Neuronal stem cell (in vitro differentiated cells): ENCODE data around the gene NOL7.

ENCODE experiments used
- DNase-seq: peaks from one replicate; pipeline ENCODE4 v3.0.0-alpha.2; 2013; ENCODE audit warnings: low spot score
- H2AFZ ChIP-seq: one replicate; pipeline ENCODE4 v1.6.1; 2013; ENCODE audit warnings: mild to moderate bottlenecking, low read length, inconsistent platforms
- H2AK5ac ChIP-seq: 2 replicates; pipeline ENCODE4 v1.6.1; 2013; ENCODE audit warnings: low read depth, mild to moderate bottlenecking, inconsistent platforms, low read length, moderate library complexity, mixed read lengths
- H2BK120ac ChIP-seq: 2 replicates; pipeline ENCODE4 v1.6.1; 2013; ENCODE audit warnings: low read depth, mild to moderate bottlenecking, inconsistent platforms, low read length, moderate library complexity, mixed read lengths
- H2BK12ac ChIP-seq: one replicate; pipeline ENCODE4 v1.6.1; 2013; ENCODE audit warnings: low read length, inconsistent platforms
- H2BK15ac ChIP-seq: 2 replicates; pipeline ENCODE4 v1.6.1; 2013; ENCODE audit warnings: mild to moderate bottlenecking, low read length, inconsistent platforms, mixed read lengths
- H2BK5ac ChIP-seq: one replicate; pipeline ENCODE4 v1.6.1; 2013; ENCODE audit warnings: inconsistent platforms, mild to moderate bottlenecking, low read length, moderate library complexity
- H3K14ac ChIP-seq: one replicate; pipeline ENCODE4 v1.6.1; 2013; ENCODE audit warnings: low read length, inconsistent platforms
- H3K18ac ChIP-seq: 2 replicates; pipeline ENCODE4 v1.6.1; 2013; ENCODE audit warnings: low read length, inconsistent platforms
- H3K23ac ChIP-seq: 2 replicates; pipeline ENCODE4 v1.6.1; 2013; ENCODE audit warnings: low read depth, mild to moderate bottlenecking, mixed read lengths, low read length, inconsistent platforms; ENCODE audit not compliant: poor library complexity
- H3K27ac ChIP-seq: replicated peaks from 3 replicates; pipeline ENCODE4 v1.5.1; 2013; ENCODE audit warnings: low read length, inconsistent platforms
- H3K27me3 ChIP-seq, 3 experiments: 2 replicates each; pipeline ENCODE4 v1.6.1; 2013; ENCODE audit warnings: low read length in 3 of 3, mild to moderate bottlenecking in 2 of 3, inconsistent platforms in 1 of 3, low read depth in 1 of 3, mixed read lengths in 1 of 3, moderate library complexity in 1 of 3; ENCODE audit not compliant: control insufficient read depth in 3 of 3, insufficient read depth in 3 of 3
- H3K36me3 ChIP-seq, 2 donors: replicated peaks in 1 of 2; 2 replicates each; pipeline ENCODE4 v1.6.1; 2013; ENCODE audit warnings: low read length in 2 of 2; ENCODE audit not compliant: control insufficient read depth in 2 of 2, insufficient read depth in 2 of 2
- H3K4ac ChIP-seq: 2 replicates; pipeline ENCODE4 v1.6.1; 2013; ENCODE audit warnings: inconsistent platforms, mild to moderate bottlenecking, low read length, moderate library complexity
- H3K4me1 ChIP-seq, 2 donors: 1 replicate in 1 of 2; 2 replicates in 1 of 2; pipeline ENCODE4 v1.6.1; 2013; ENCODE audit warnings: low read length in 2 of 2, low read depth in 1 of 2; ENCODE audit not compliant: control insufficient read depth in 2 of 2, insufficient read depth in 1 of 2
- H3K4me2 ChIP-seq: one replicate; pipeline ENCODE4 v1.6.1; 2013; ENCODE audit warnings: mild to moderate bottlenecking, low read length, inconsistent platforms; ENCODE audit not compliant: insufficient read depth, poor library complexity, severe bottlenecking
- H3K4me3 ChIP-seq, 2 donors: 2 replicates each; pipeline ENCODE4 v1.5.1; 2013; ENCODE audit warnings: low read length in 2 of 2, mild to moderate bottlenecking in 2 of 2, inconsistent platforms in 1 of 2, moderate library complexity in 1 of 2
- H3K79me1 ChIP-seq: one replicate; pipeline ENCODE4 v1.6.1; 2013; ENCODE audit warnings: low read depth, mild to moderate bottlenecking, inconsistent platforms, low read length, moderate library complexity
- H3K9ac ChIP-seq: one replicate; pipeline ENCODE4 v1.6.1; 2013; ENCODE audit warnings: mild to moderate bottlenecking, low read depth, low read length, inconsistent platforms; ENCODE audit not compliant: poor library complexity
- H3K9me3 ChIP-seq, 2 donors: replicated peaks in 1 of 2; 2 replicates each; pipeline versions ENCODE3 to v1.6.1; 2013; ENCODE audit warnings: low read length in 2 of 2, mild to moderate bottlenecking in 2 of 2, inconsistent platforms in 1 of 2, low read depth in 1 of 2, mixed read lengths in 1 of 2, moderate library complexity in 1 of 2; ENCODE audit not compliant: control insufficient read depth in 2 of 2, insufficient read depth in 1 of 2
- H4K8ac ChIP-seq: one replicate; pipeline ENCODE4 v1.6.1; 2013; ENCODE audit warnings: low read depth, mild to moderate bottlenecking, inconsistent platforms, low read length, moderate library complexity
- H4K91ac ChIP-seq: one replicate; pipeline ENCODE4 v1.6.1; 2013; ENCODE audit warnings: low read length, low read depth, mild to moderate bottlenecking, inconsistent platforms; ENCODE audit not compliant: poor library complexity
- WGBS, 2 donors: extraction: QIAGEN DNeasy Blood & Tissue Kit; methylation state at CpG; one replicate each; pipeline ENCODE4 v1.1.7; 2013; ENCODE audit warnings: missing lambda C conversion rate in 2 of 2, mixed read lengths in 1 of 2; ENCODE audit not compliant: insufficient read length in 2 of 2, insufficient replicate concordance in 1 of 2; ENCODE audit errors: extremely low coverage in 2 of 2; 5-methylcytosine and 5-hydroxymethylcytosine counted together

NOL7 gene

GRCh38 chr6:13579911-13580310, 35.2 kb upstream of the NOL7 start:
- no peak overlapping the region for H3K9ac ChIP-seq
- H3K4ac ChIP-seq = no peak overlapping the region
- peaks cover 4 to 24% of the 10 kb centered on the region in 2 donors for H3K36me3 ChIP-seq
- WGBS, 2 donors = no CpG with 5 or more reads among the region's 1 CpG
- no peak overlapping the region for H2BK15ac ChIP-seq
- no peak overlapping the region for H3K23ac ChIP-seq
- no peaks in the 10 kb centered on the region for H3K4me1 ChIP-seq
- H3K18ac ChIP-seq = no peak overlapping the region
- peaks cover 0 to 3% of the 10 kb centered on the region in 2 donors for H3K9me3 ChIP-seq
- no peak overlapping the region for H2AFZ ChIP-seq
- H2BK120ac ChIP-seq = no peak overlapping the region
- no peaks in the 10 kb centered on the region for H3K79me1 ChIP-seq
- DNase-seq = no peak
- no peak overlapping the region for H3K14ac ChIP-seq
- H2AK5ac ChIP-seq = no peak overlapping the region
- H4K8ac ChIP-seq = no peak overlapping the region
- no peak overlapping the region for H3K27ac ChIP-seq
- no peaks in the 10 kb centered on the region for H3K27me3 ChIP-seq
- H4K91ac ChIP-seq = no peak overlapping the region
- H2BK12ac ChIP-seq = no peak overlapping the region
- H3K4me2 ChIP-seq = no peak overlapping the region
- no peak overlapping the region for H2BK5ac ChIP-seq
- H3K4me3 ChIP-seq = no peak overlapping the region

- H4K8ac ChIP-seq = no peak overlapping the region
- no peaks in the 10 kb centered on the region for H3K27me3 ChIP-seq
- no peak overlapping the region for H2BK120ac ChIP-seq
- no peak overlapping the region for H3K18ac ChIP-seq
- peaks cover 6 to 27% of the 10 kb centered on the region in 2 donors for H3K36me3 ChIP-seq
- no peak overlapping the region for H2AK5ac ChIP-seq
- H2BK15ac ChIP-seq = no peak overlapping the region
- H3K4ac ChIP-seq = no peak overlapping the region
- H3K14ac ChIP-seq = no peak overlapping the region
- H3K4me3 ChIP-seq = no peak overlapping the region
- H4K91ac ChIP-seq = no peak overlapping the region
- no peaks in the 10 kb centered on the region for H3K79me1 ChIP-seq
- H3K9ac ChIP-seq = no peak overlapping the region
- H3K27ac ChIP-seq = no peak overlapping the region
- no peak overlapping the region for H2BK12ac ChIP-seq
- DNase-seq = no peak
- H3K9me3 ChIP-seq = peaks cover 0 to 3% of the 10 kb centered on the region in 2 donors
- H3K23ac ChIP-seq = no peak overlapping the region
- no peak overlapping the region for H3K4me2 ChIP-seq
- no CpG with 5 or more reads among the region's 9 CpGs for WGBS, 2 donors
- H3K4me1 ChIP-seq = no peaks in the 10 kb centered on the region
- H2BK5ac ChIP-seq = no peak overlapping the region
- no peak overlapping the region for H2AFZ ChIP-seq
Observed at GRCh38 chr6:13581700-13582229, 33.4 kb upstream of the NOL7 start.

GRCh38 chr6:13586603-13587542, 28.3 kb upstream of the NOL7 start:
- Histone ChIP-seq H2BK5ac (no peak overlapping the region), H3K9me3 (no peaks in the 10 kb centered on the region), H3K23ac (no peak overlapping the region), H3K14ac (no peak overlapping the region), H3K27ac (no peak overlapping the region), H3K4me2 (no peak overlapping the region), H3K4ac (no peak overlapping the region), H3K27me3 (no peaks in the 10 kb centered on the region), H4K91ac (no peak overlapping the region), H4K8ac (no peak overlapping the region), H3K79me1 (no peaks in the 10 kb centered on the region), H3K4me3 (no peak overlapping the region), H2AFZ (no peak overlapping the region), H2BK12ac (no peak overlapping the region), H3K18ac (no peak overlapping the region), H2BK120ac (no peak overlapping the region), H3K36me3 (peaks cover 8 to 36% of the 10 kb centered on the region in 2 donors), H2BK15ac (no peak overlapping the region), H3K9ac (no peak overlapping the region), H2AK5ac (no peak overlapping the region), H3K4me1 (peaks cover 0 to 2% of the 10 kb centered on the region in 2 donors)
- no CpG with 5 or more reads among the region's 7 CpGs for WGBS, 2 donors
- DNase-seq = no peak

GRCh38 chr6:13589801-13590200, 25.3 kb upstream of the NOL7 start:
- Histone ChIP-seq H3K9me3 (no peaks in the 10 kb centered on the region), H3K36me3 (peaks cover 9 to 51% of the 10 kb centered on the region in 2 donors), H2AFZ (no peak overlapping the region), H3K14ac (no peak overlapping the region), H2BK12ac (no peak overlapping the region), H3K4me1 (peaks cover 0 to 2% of the 10 kb centered on the region in 2 donors), H3K18ac (no peak overlapping the region), H4K91ac (no peak overlapping the region), H3K23ac (no peak overlapping the region), H3K9ac (no peak overlapping the region), H2AK5ac (no peak overlapping the region), H3K4me2 (no peak overlapping the region), H3K27ac (no peak overlapping the region), H3K4ac (no peak overlapping the region), H2BK120ac (no peak overlapping the region), H3K27me3 (no peaks in the 10 kb centered on the region), H4K8ac (no peak overlapping the region), H3K4me3 (no peak overlapping the region), H3K79me1 (no peaks in the 10 kb centered on the region), H2BK15ac (no peak overlapping the region), H2BK5ac (no peak overlapping the region)
- no peak for DNase-seq
- WGBS, 2 donors = no CpG with 5 or more reads among the region's 9 CpGs
